Calu3 (cell line): Measurements from ENCODE around the gene DYSF. TPM values are rescaled to one million over a fixed set of nuclear protein-coding genes. Genes with fewer than 3 reads are reported as not detected.

Source experiments
- BruUV-seq: library from RNA; stranded (reverse); fragments of 400-500 nt; replicated peaks from 2 replicates; lab custom pipeline; 2021; lab: Mats Ljungman, UMichigan
- CTCF ChIA-PET: fragments of 300-600 bp; sonication (Branson Sonifier 250); formaldehyde crosslinking; loops from one replicate; lab custom pipeline; 2022; ENCODE audit warnings: antibody characterized with exemption; lab: Charles Lee
- DNase-seq: peaks from one replicate; pipeline ENCODE4 v3.0.0; 2022
- H3K27ac Mint-ChIP-seq: one replicate; pipeline ENCODE4 v1.8.0; 2022; ENCODE audit warnings: mixed read lengths; ENCODE audit not compliant: unreplicated experiment
- H3K27me3 Mint-ChIP-seq: one replicate; pipeline ENCODE4 v1.8.0; 2022; ENCODE audit warnings: mixed read lengths; ENCODE audit not compliant: unreplicated experiment
- H3K36me3 Mint-ChIP-seq: one replicate; pipeline ENCODE4 v1.8.0; 2022; ENCODE audit warnings: mild to moderate bottlenecking, moderate library complexity, mixed read lengths; ENCODE audit not compliant: insufficient read depth, unreplicated experiment
- H3K4me1 Mint-ChIP-seq: one replicate; pipeline ENCODE4 v1.8.0; 2022; ENCODE audit warnings: mild to moderate bottlenecking, low read depth, mixed read lengths; ENCODE audit not compliant: unreplicated experiment
- H3K4me3 Mint-ChIP-seq: one replicate; pipeline ENCODE4 v1.8.0; 2022; ENCODE audit warnings: mild to moderate bottlenecking, low read depth, moderate library complexity, mixed read lengths; ENCODE audit not compliant: unreplicated experiment
- H3K9me3 Mint-ChIP-seq: one replicate; pipeline ENCODE4 v1.8.0; 2022; ENCODE audit warnings: low read depth, mixed read lengths; ENCODE audit not compliant: unreplicated experiment
- CTCF ChIP-seq: fragments of 200-600 bp; IDR thresholded peaks from one replicate; pipeline ENCODE4 v1.8.0; 2022; ENCODE audit warnings: antibody characterized with exemption; ENCODE audit not compliant: unreplicated experiment
- intact Hi-C: fragments of 100-400 bp; cut with micrococcal nuclease; formaldehyde crosslinking; loops from one replicate; pipeline ENCODE4 v1.10.0; 2022; ENCODE audit not compliant: unreplicated experiment
- total RNA-seq: library from RNA; stranded (reverse); gene quantifications from 2 replicates; pipeline ENCODE4 v1.2.3, GENCODE V29; 2022

The DYSF gene
- total RNA-seq, 1 experiment from 2014 or later, result 3.2 TPM

GRCh38 chr2:71714601-71715240, 261.4 kb downstream of the DYSF start:
- CTCF ChIA-PET, result no interaction called here
- no peak overlapping the region for H3K4me3 Mint-ChIP-seq
- no peaks in the 10 kb centered on the region for H3K9me3 Mint-ChIP-seq
- TF ChIP-seq CTCF, result no peak
- H3K27me3 Mint-ChIP-seq, result peaks cover 16% of the 10 kb centered on the region
- H3K27ac Mint-ChIP-seq, result no peak overlapping the region
- no peaks in the 10 kb centered on the region for H3K4me1 Mint-ChIP-seq
- no peaks in the 10 kb centered on the region for H3K36me3 Mint-ChIP-seq
- no peak for DNase-seq
- no TSS peak for BruUV-seq
- intact Hi-C loops, result no loop called here

DNA sequence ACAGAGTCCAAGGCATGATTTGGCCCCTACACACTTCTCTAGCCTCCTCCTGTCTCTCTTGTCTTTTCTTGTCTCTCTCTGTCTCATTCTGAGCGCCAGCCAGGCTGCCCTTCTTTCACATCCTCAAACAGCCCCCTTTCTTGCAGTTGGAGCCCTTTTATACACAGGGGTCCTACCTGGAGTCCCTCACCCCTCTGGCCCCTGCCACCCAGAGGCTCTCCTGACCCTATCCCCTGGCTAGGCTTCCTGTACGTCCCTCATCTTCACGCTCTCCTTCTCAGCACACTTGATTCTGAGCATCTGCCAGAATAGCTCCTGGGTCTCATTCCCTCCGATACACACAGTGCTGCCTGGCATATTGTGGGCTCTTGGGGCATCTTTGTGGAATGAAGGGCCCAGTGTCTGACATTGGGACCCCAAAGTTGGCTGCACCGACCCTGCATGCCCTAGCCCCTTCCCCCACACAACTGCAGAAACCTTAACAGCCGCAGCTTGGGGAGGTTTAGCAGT, 261.9 kb downstream of the DYSF start:
- peaks cover 17% of the 10 kb centered on the region for H3K27me3 Mint-ChIP-seq
- no peaks in the 10 kb centered on the region for H3K4me1 Mint-ChIP-seq
- BruUV-seq, result no TSS peak
- intact Hi-C loops, result no loop called here
- no peak for TF ChIP-seq CTCF
- H3K36me3 Mint-ChIP-seq, result no peaks in the 10 kb centered on the region
- CTCF ChIA-PET, result interaction anchor here (0.8 kb wide), 1 partner anchor 27 kb away, joined by 3 read pairs; no protein-coding TSS in a partner anchor
- no peaks in the 10 kb centered on the region for H3K9me3 Mint-ChIP-seq
- no peak overlapping the region for H3K27ac Mint-ChIP-seq
- no peak overlapping the region for H3K4me3 Mint-ChIP-seq
- DNase-seq, result no peak

DNA sequence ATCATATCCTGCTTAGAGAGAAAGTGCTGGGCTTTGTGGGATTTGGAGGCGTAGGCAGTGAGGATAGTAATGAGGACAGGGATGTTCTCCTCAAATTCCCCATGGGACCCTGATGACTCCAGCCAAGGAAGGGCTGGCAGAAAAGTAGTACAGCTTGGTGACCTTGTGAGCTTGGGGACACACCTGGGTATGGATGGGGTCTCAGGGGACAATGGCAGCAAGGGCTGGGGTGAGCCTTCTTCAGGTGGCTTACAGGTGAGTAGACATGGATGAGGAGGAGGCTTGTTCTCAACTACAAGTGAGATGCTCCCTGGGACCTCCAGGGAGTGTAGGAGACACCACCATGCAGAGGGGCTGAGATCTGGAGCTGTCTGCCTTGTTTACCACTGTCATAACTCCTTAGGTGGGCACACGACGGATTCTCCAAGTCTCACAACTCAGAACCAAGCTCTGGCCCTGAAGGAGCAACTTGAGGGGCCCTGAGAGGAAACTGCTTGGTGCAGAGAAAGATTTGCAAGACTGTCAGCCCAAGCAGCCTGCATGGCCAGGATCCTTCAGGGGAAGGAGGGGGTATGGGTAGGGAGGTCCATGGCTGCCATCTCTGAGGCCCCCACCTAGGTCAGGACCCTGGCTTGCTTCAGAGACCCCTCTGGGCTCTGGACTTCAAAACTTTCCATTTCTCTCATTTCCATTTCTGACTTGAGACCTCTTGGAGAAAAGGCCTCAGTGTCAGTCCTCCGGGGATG, 262.8 kb downstream of the DYSF start:
- no peak for DNase-seq
- H3K4me1 Mint-ChIP-seq, result no peaks in the 10 kb centered on the region
- no peaks in the 10 kb centered on the region for H3K9me3 Mint-ChIP-seq
- H3K27me3 Mint-ChIP-seq, result peaks cover 26% of the 10 kb centered on the region
- H3K4me3 Mint-ChIP-seq, result no peak overlapping the region
- TF ChIP-seq CTCF, result no peak
- intact Hi-C loops, result no loop called here
- H3K36me3 Mint-ChIP-seq, result no peaks in the 10 kb centered on the region
- BruUV-seq, result no TSS peak
- CTCF ChIA-PET, result interaction anchor here (0.8 kb wide), 1 partner anchor 27 kb away, joined by 3 read pairs; no protein-coding TSS in a partner anchor
- H3K27ac Mint-ChIP-seq, result no peak overlapping the region

DNA sequence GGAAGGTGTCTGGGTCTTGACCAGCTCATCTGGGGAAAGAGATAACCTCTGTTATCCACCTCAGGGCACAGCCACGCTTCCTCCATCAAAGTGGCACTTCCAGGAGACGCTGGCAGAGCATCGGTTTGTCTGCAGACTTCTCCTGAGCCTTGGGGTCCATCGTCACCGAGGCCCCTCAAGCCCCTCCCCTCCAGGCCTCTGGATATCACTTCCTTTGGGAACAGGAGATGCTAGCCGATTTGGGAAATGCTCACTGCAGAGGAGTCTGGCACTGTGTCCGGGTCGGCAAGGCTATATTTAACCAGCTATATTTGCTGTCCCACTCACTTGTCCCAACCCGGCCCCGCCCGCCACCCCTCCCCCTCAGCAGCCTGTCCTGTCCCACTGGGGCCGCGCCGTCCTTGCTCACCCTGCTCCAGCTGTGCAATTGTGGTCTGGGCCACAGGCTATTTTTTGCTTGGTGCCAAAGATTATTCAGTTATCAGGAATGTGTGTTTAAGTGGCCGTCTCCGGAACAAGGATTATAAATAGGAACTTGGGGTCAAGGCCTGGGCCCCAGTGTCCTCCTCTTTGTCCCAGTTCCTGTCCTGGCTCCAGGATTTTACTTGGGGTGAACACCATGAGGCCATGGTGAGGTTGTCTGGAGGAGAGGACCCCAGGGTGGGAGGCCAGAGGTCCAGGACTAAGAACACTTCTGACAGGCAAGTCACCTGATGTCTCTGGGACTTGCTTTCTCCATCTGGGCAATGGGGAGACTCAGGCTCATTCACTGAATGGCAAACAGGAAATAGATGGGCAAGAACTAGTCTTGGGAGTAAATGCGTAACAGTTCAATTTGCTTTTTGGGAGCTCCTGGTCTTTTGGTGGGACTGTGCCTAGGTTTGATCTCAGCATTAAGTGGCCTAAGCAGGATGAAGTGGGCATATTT, 263.6 kb downstream of the DYSF start:
- no peak overlapping the region for H3K4me3 Mint-ChIP-seq
- intact Hi-C loops, result no loop called here
- no peaks in the 10 kb centered on the region for H3K4me1 Mint-ChIP-seq
- CTCF ChIA-PET, result no interaction called here
- no peaks in the 10 kb centered on the region for H3K36me3 Mint-ChIP-seq
- TF ChIP-seq CTCF, result no peak
- no peak for DNase-seq
- H3K9me3 Mint-ChIP-seq, result no peaks in the 10 kb centered on the region
- H3K27ac Mint-ChIP-seq, result no peak overlapping the region
- peaks cover 34% of the 10 kb centered on the region for H3K27me3 Mint-ChIP-seq
- BruUV-seq, result no TSS peak
